ENCODE results near the gene GNA14.

DNA sequence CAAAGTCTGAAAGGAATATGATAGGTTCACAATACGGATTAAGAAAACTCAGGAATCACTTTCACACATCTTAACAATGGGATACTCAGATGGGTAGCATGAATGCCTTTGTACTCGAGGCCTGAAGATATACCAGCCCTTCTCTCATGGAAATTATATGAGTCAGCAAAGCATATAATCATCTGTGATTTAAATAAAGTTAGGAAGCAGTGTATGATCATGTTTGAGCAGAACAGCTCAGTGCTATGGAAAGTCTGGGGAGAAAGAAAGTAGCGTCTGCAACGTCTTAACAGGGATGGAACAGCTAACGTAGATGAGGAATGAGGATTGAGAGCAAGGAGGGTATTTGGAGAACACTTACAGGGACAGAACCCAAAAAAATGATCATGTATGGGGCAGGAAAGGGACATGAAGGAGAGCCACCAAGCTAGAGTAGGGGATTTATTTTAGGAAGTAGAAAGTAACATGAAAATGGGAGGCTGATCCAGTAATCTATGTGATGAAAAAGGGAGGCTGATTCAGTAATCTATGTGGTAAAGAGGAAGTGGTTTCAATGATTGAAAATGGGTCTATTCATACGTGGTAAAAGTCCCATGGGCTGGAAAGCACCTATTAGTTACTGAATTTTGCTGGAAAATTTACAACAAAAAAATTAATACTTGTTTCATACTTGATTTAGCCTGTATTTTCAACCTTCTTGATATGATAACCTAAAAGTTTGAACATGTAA is 85.9 kb downstream of the GNA14 start:
- TF ChIP-seq ZNF24 (tag by site-specific recombination; IDR thresholded peaks at IDR 0.05) (no peak), ZNF423 (tag by site-specific recombination; IDR thresholded peaks at IDR 0.05) (no peak), REST (tag by site-specific recombination; IDR thresholded peaks at IDR 0.05) (no peak), MZF1 (tag by site-specific recombination; IDR thresholded peaks at IDR 0.05; ENCODE audit: borderline replicate concordance) (no peak), ZNF121 (tag by site-specific recombination; IDR thresholded peaks at IDR 0.05) (no peak), ZNF837 (tag by site-specific recombination; IDR thresholded peaks at IDR 0.05) (no peak), ZNF501 (tag by site-specific recombination; IDR thresholded peaks at IDR 0.05) (no peak)
- TF ChIP-seq, protein P1, sequence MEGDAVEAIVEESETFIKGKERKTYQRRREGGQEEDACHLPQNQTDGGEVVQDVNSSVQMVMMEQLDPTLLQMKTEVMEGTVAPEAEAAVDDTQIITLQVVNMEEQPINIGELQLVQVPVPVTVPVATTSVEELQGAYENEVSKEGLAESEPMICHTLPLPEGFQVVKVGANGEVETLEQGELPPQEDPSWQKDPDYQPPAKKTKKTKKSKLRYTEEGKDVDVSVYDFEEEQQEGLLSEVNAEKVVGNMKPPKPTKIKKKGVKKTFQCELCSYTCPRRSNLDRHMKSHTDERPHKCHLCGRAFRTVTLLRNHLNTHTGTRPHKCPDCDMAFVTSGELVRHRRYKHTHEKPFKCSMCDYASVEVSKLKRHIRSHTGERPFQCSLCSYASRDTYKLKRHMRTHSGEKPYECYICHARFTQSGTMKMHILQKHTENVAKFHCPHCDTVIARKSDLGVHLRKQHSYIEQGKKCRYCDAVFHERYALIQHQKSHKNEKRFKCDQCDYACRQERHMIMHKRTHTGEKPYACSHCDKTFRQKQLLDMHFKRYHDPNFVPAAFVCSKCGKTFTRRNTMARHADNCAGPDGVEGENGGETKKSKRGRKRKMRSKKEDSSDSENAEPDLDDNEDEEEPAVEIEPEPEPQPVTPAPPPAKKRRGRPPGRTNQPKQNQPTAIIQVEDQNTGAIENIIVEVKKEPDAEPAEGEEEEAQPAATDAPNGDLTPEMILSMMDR (tag by site-specific recombination; IDR thresholded peaks at IDR 0.05): no peak
- TF ChIP-seq, protein P2, sequence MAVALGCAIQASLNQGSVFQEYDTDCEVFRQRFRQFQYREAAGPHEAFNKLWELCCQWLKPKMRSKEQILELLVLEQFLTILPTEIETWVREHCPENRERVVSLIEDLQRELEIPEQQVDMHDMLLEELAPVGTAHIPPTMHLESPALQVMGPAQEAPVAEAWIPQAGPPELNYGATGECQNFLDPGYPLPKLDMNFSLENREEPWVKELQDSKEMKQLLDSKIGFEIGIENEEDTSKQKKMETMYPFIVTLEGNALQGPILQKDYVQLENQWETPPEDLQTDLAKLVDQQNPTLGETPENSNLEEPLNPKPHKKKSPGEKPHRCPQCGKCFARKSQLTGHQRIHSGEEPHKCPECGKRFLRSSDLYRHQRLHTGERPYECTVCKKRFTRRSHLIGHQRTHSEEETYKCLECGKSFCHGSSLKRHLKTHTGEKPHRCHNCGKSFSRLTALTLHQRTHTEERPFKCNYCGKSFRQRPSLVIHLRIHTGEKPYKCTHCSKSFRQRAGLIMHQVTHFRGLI (tag by site-specific recombination; IDR thresholded peaks at IDR 0.05): no peak
- TF ChIP-seq, protein P3, sequence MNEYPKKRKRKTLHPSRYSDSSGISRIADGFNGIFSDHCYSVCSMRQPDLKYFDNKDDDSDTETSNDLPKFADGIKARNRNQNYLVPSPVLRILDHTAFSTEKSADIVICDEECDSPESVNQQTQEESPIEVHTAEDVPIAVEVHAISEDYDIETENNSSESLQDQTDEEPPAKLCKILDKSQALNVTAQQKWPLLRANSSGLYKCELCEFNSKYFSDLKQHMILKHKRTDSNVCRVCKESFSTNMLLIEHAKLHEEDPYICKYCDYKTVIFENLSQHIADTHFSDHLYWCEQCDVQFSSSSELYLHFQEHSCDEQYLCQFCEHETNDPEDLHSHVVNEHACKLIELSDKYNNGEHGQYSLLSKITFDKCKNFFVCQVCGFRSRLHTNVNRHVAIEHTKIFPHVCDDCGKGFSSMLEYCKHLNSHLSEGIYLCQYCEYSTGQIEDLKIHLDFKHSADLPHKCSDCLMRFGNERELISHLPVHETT (tag by site-specific recombination; IDR thresholded peaks at IDR 0.05): no peak
